Endodermal cell (in vitro differentiated cells): ENCODE measurements around the gene TIAL1. TPM values are rescaled to one million over a fixed set of nuclear protein-coding genes. Genes with fewer than 3 reads are reported as not detected.

Experiments used
- DNase-seq: peaks from one replicate; pipeline ENCODE4 v3.0.0-alpha.2; 2017
- H3K27ac ChIP-seq: 2 replicates; pipeline ENCODE4 v1.5.1; 2013; ENCODE audit warnings: mild to moderate bottlenecking, low read depth, low read length, moderate library complexity
- H3K27me3 ChIP-seq: 2 replicates; pipeline ENCODE4 v1.6.1; 2013; ENCODE audit warnings: mild to moderate bottlenecking, low read length, moderate library complexity; ENCODE audit not compliant: insufficient read depth, control insufficient read depth, poor library complexity, severe bottlenecking
- H3K36me3 ChIP-seq: 2 replicates; pipeline ENCODE4 v1.7.0; 2013; ENCODE audit warnings: mild to moderate bottlenecking, low read length, moderate library complexity; ENCODE audit not compliant: control insufficient read depth, insufficient read depth
- H3K4me1 ChIP-seq: one replicate; pipeline ENCODE4 v1.7.0; 2013; ENCODE audit warnings: low read length; ENCODE audit not compliant: control insufficient read depth, insufficient read depth
- H3K4me3 ChIP-seq: 2 replicates; pipeline ENCODE4 v1.5.1; 2013; ENCODE audit warnings: mild to moderate bottlenecking, low read length, moderate library complexity
- H3K9ac ChIP-seq: 2 replicates; pipeline ENCODE4 v1.6.1; 2013; ENCODE audit warnings: mild to moderate bottlenecking, low read length, moderate library complexity; ENCODE audit not compliant: poor library complexity, severe bottlenecking; ENCODE audit errors: extremely low read depth
- H3K9me3 ChIP-seq: 2 replicates; pipeline ENCODE4 v1.6.1; 2013; ENCODE audit warnings: mild to moderate bottlenecking, low read length, moderate library complexity; ENCODE audit not compliant: control insufficient read depth
- H3K27ac Mint-ChIP-seq: 2 replicates; pipeline ENCODE4 v1.8.0; 2020; ENCODE audit warnings: mixed read lengths
- H3K27me3 Mint-ChIP-seq: 2 replicates; pipeline ENCODE4 v1.8.0; 2021; ENCODE audit warnings: mild to moderate bottlenecking, mixed read lengths; ENCODE audit not compliant: insufficient read depth
- H3K36me3 Mint-ChIP-seq: 2 replicates; pipeline ENCODE4 v1.8.0; 2020; ENCODE audit warnings: low read depth, mixed read lengths
- H3K4me1 Mint-ChIP-seq: 2 replicates; pipeline ENCODE4 v1.8.0; 2020; ENCODE audit warnings: mixed read lengths
- H3K4me3 Mint-ChIP-seq: 2 replicates; pipeline ENCODE4 v1.8.0; 2020; ENCODE audit warnings: mild to moderate bottlenecking, moderate library complexity, mixed read lengths
- H3K9me3 Mint-ChIP-seq: 2 replicates; pipeline ENCODE4 v1.8.0; 2020; ENCODE audit warnings: mild to moderate bottlenecking, mixed read lengths
- CTCF ChIP-seq: fragments of 200-600 bp; sonication (generic); conservative IDR thresholded peaks from 2 replicates; pipeline ENCODE4 v1.5.0; 2021; ENCODE audit warnings: antibody characterized with exemption, mild to moderate bottlenecking
- WGBS, 2 experiments: methylation state at CpG; one replicate each; pipeline versions ENCODE4 v1.1.5 to v1.1.7; 2013; ENCODE audit warnings: missing lambda C conversion rate in 2 of 2, mixed read lengths in 1 of 2; ENCODE audit not compliant: insufficient coverage in 1 of 2, insufficient read length in 1 of 2; 5-methylcytosine and 5-hydroxymethylcytosine counted together
- total RNA-seq, 2 donors: library from RNA; stranded (reverse); fragmentation: NEBNext Ultra II Directional in 1 of 2; extraction: Animal tissue kit (Norgen Biotek cat#: 25700) in 1 of 2; gene quantifications; 2 replicates in 1 of 2; 3 replicates in 1 of 2; pipeline ENCODE4 v1.2.1, GENCODE V29; 2021

Gene TIAL1
- total RNA-seq, 2 donors from 2014 or later, result 156 to 176 TPM

- DNase-seq, result no peak
- TF ChIP-seq CTCF, result no peak
- Histone ChIP-seq H3K4me1 (peaks cover 4% of the 10 kb centered on the region), H3K9ac (no peak overlapping the region), H3K27me3 (peaks cover 41% of the 10 kb centered on the region), H3K36me3 (no peaks in the 10 kb centered on the region), H3K9me3 (no peaks in the 10 kb centered on the region), H3K27ac (no peak overlapping the region), H3K4me3 (no peak overlapping the region)
- Mint-ChIP-seq H3K27me3 (peaks cover 48% of the 10 kb centered on the region), H3K36me3 (no peaks in the 10 kb centered on the region), H3K9me3 (no peaks in the 10 kb centered on the region), H3K27ac (no peak overlapping the region), H3K4me3 (no peak overlapping the region), H3K4me1 (peaks cover 12% of the 10 kb centered on the region)
- whole genome bisulfite sequencing, 2 experiments, result 60 to 77% methylated on average over 1 to 5 of the region's 5 CpGs
Observed at GRCh38 chr10:119537953-119538630, 58.7 kb downstream of the TIAL1 start.

- Mint-ChIP-seq H3K27ac (no peak overlapping the region), H3K36me3 (no peaks in the 10 kb centered on the region), H3K27me3 (peaks cover 41% of the 10 kb centered on the region), H3K9me3 (no peaks in the 10 kb centered on the region), H3K4me3 (no peak overlapping the region), H3K4me1 (peaks cover 12% of the 10 kb centered on the region)
- Histone ChIP-seq H3K4me3 (no peak overlapping the region), H3K9ac (no peak overlapping the region), H3K27me3 (peaks cover 30% of the 10 kb centered on the region), H3K9me3 (no peaks in the 10 kb centered on the region), H3K27ac (no peak overlapping the region), H3K4me1 (peaks cover 4% of the 10 kb centered on the region), H3K36me3 (no peaks in the 10 kb centered on the region)
- no peak for TF ChIP-seq CTCF
- 90 to 94% methylated on average over 3 to 9 of the region's 9 CpGs for WGBS, 2 experiments
- DNase-seq, result no peak
Observed at GRCh38 chr10:119536508-119537025, 60.2 kb downstream of the TIAL1 start.

GRCh38 chr10:119535837-119536507 lies 60.8 kb downstream of the TIAL1 start:
- no peaks in the 10 kb centered on the region for H3K9me3 Mint-ChIP-seq
- peaks cover 4% of the 10 kb centered on the region for H3K4me1 ChIP-seq
- DNase-seq, result no peak
- no peaks in the 10 kb centered on the region for H3K36me3 Mint-ChIP-seq
- H3K27ac Mint-ChIP-seq, result no peak overlapping the region
- H3K9ac ChIP-seq, result no peak overlapping the region
- H3K36me3 ChIP-seq, result no peaks in the 10 kb centered on the region
- H3K27me3 ChIP-seq, result peaks cover 25% of the 10 kb centered on the region
- H3K4me3 ChIP-seq, result no peak overlapping the region
- no peak overlapping the region for H3K27ac ChIP-seq
- WGBS, 2 experiments, result 90 to 91% methylated on average over 2 to 11 of the region's 11 CpGs
- H3K27me3 Mint-ChIP-seq, result peaks cover 35% of the 10 kb centered on the region
- peaks cover 12% of the 10 kb centered on the region for H3K4me1 Mint-ChIP-seq
- no peak overlapping the region for H3K4me3 Mint-ChIP-seq
- no peaks in the 10 kb centered on the region for H3K9me3 ChIP-seq
- TF ChIP-seq CTCF, result no peak
